22Rv1 (cell line): Measurements from ENCODE around the gene ZNF652.

Source experiments
- H3K27ac ChIP-seq: fragments of 450-650 bp; 2 replicates; pipeline ENCODE4 v1.5.1; 2017
- CTCF ChIP-seq: fragments of 450-650 bp; IDR thresholded peaks from 2 replicates; pipeline ENCODE4 v1.5.1; 2017; ENCODE audit warnings: mild to moderate bottlenecking
- ZFX ChIP-seq: fragments of 450-650 bp; IDR thresholded peaks from 2 replicates; pipeline ENCODE4 v1.6.1; 2017; ENCODE audit warnings: antibody characterized with exemption, borderline replicate concordance

ZNF652 gene

GRCh38 chr17:49383060-49383459 lies 21.0 kb upstream of the ZNF652 start:
- no peak overlapping the region for H3K27ac ChIP-seq
- TF ChIP-seq CTCF (no peak), ZFX (no peak)

GRCh38 chr17:49382556-49382955 lies 20.5 kb upstream of the ZNF652 start:
- H3K27ac ChIP-seq, result no peak overlapping the region
- TF ChIP-seq CTCF (no peak), ZFX (no peak)

GRCh38 chr17:49381793-49382192 lies 19.7 kb upstream of the ZNF652 start:
- TF ChIP-seq CTCF (no peak), ZFX (no peak)
- H3K27ac ChIP-seq, result no peak overlapping the region

GRCh38 chr17:49381033-49381432 lies 19.0 kb upstream of the ZNF652 start:
- no peak for TF ChIP-seq ZFX
- TF ChIP-seq CTCF, result no peak
- H3K27ac ChIP-seq, result no peak overlapping the region

GRCh38 chr17:49379926-49380325 lies 17.9 kb upstream of the ZNF652 start:
- no peak for TF ChIP-seq ZFX
- no peak overlapping the region for H3K27ac ChIP-seq

- TF ChIP-seq ZFX, result no peak
- no peak for TF ChIP-seq CTCF
- no peak overlapping the region for H3K27ac ChIP-seq
These were observed 16.3 kb upstream of the ZNF652 start for GRCh38 chr17:49378311-49378710.

GRCh38 chr17:49375544-49375943 lies 13.5 kb upstream of the ZNF652 start:
- no peak for TF ChIP-seq CTCF
- TF ChIP-seq ZFX, result no peak

GRCh38 chr17:49373115-49373514 lies 11.1 kb upstream of the ZNF652 start:
- no peak overlapping the region for H3K27ac ChIP-seq
- TF ChIP-seq ZFX (no peak), CTCF (no peak)

More at GRCh38 chr17:49375544-49375943, 13.5 kb upstream of the ZNF652 start:
- no peak overlapping the region for H3K27ac ChIP-seq
